ENCODE measurements around the gene FSCB. TPM values are rescaled to one million over a fixed set of nuclear protein-coding genes. Genes with fewer than 3 reads are reported as not detected.

Gene FSCB
- total RNA-seq, 1 experiment from 2014 or later, result not detected

- TF ChIP-seq REST (IDR thresholded peaks at IDR 0.05; ENCODE audit: insufficient read depth in 1 of 2, low read depth in 2 of 2, low read length in 1 of 2), result no peak
- TF ChIP-seq SIN3A (IDR thresholded peaks at IDR 0.05; ENCODE audit: borderline replicate concordance, insufficient read depth, low read depth, low read length), result no peak
- TF ChIP-seq POLR2AphosphoS5 (IDR thresholded peaks at IDR 0.05; ENCODE audit: low read depth, low read length), result no peak
- TF ChIP-seq CTCF (IDR thresholded peaks at IDR 0.05), result no peak
- TF ChIP-seq TCF7L2 (IDR thresholded peaks at IDR 0.05; ENCODE audit: low read depth, low read length), result no peak
- CTCF ChIA-PET, result no interaction called here
- H3K4me1 ChIP-seq (ENCODE audit: control insufficient read depth, insufficient read depth, low read length), result no peaks in the 10 kb centered on the region
- intact Hi-C loops (cut with micrococcal nuclease; ENCODE audit: unreplicated experiment) (no loop called here), in situ Hi-C loops (cut with HindIII; ENCODE audit: low pct_unique_long_range_greater_than_20kb, low sequenced_read_pairs) (no loop called here)
- POLR2A ChIA-PET, result no interaction called here
- DNase-seq (ENCODE audit: low read depth, low spot score) (no peak), ATAC-seq (no peak)
- no peaks in the 10 kb centered on the region for H3K9me3 ChIP-seq (ENCODE audit: control insufficient read depth, insufficient read depth, low read depth, low read length)
- no TSS peak for BruUV-seq (replicated peaks)
- H3K27ac ChIP-seq (ENCODE audit: low read length), result no peak overlapping the region
- no peak overlapping the region for H3K4me3 ChIP-seq (ENCODE audit: low read depth in 2 of 2, low read length in 2 of 2)
- no peaks in the 10 kb centered on the region for H3K27me3 ChIP-seq (ENCODE audit: control insufficient read depth, insufficient read depth, low read length)
- H3K36me3 ChIP-seq (ENCODE audit: control insufficient read depth, insufficient read depth, low read length), result no peaks in the 10 kb centered on the region
Measured at GRCh38 chr14:44530475-44530874, 23.4 kb upstream of the FSCB start.

- intact Hi-C loops (cut with micrococcal nuclease; ENCODE audit: unreplicated experiment) (no loop called here), in situ Hi-C loops (cut with HindIII; ENCODE audit: low pct_unique_long_range_greater_than_20kb, low sequenced_read_pairs) (no loop called here)
- CTCF ChIA-PET, result no interaction called here
- Histone ChIP-seq H3K4me1 (ENCODE audit: control insufficient read depth, insufficient read depth, low read length) (no peaks in the 10 kb centered on the region), H3K27ac (ENCODE audit: low read length) (no peak overlapping the region), H3K4me3 (ENCODE audit: low read depth in 2 of 2, low read length in 2 of 2) (no peak overlapping the region), H3K36me3 (ENCODE audit: control insufficient read depth, insufficient read depth, low read length) (no peaks in the 10 kb centered on the region), H3K9me3 (ENCODE audit: control insufficient read depth, insufficient read depth, low read depth, low read length) (no peaks in the 10 kb centered on the region), H3K27me3 (ENCODE audit: control insufficient read depth, insufficient read depth, low read length) (no peaks in the 10 kb centered on the region)
- DNase-seq (ENCODE audit: low read depth, low spot score) (no peak), ATAC-seq (no peak)
- POLR2A ChIA-PET, result no interaction called here
- no TSS peak for BruUV-seq (replicated peaks)
- TF ChIP-seq REST (IDR thresholded peaks at IDR 0.05; ENCODE audit: insufficient read depth in 1 of 2, low read depth in 2 of 2, low read length in 1 of 2), result no peak
- no peak for TF ChIP-seq CTCF (IDR thresholded peaks at IDR 0.05)
- TF ChIP-seq POLR2AphosphoS5 (IDR thresholded peaks at IDR 0.05; ENCODE audit: low read depth, low read length), result no peak
- TF ChIP-seq TCF7L2 (IDR thresholded peaks at IDR 0.05; ENCODE audit: low read depth, low read length), result no peak
- no peak for TF ChIP-seq SIN3A (IDR thresholded peaks at IDR 0.05; ENCODE audit: borderline replicate concordance, insufficient read depth, low read depth, low read length)
Measured at GRCh38 chr14:44529026-44529425, 21.9 kb upstream of the FSCB start.

Data from Panc1 (cell line).